ENCODE results near the gene DTNB.

Gene DTNB

DNA sequence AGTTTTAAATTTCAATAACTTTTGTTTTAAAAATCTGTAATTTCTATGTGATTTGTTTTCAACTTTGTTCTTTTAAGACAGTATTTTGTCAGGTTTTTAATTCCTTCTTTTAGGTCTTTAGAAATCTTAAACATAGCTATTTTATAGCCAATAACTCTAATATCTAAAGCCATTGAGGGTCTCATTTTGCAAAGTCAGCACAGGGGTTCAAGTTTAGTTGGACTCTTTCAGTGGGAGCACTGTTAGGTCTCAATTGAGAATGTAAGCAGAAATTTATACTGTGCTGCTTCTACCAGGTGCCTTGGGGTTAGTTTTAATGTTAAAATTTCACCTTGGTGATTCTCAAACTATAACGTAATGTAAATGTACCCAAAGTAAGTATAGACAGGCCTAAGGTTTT lies 226.4 kb downstream of the DTNB start:
- DNase-seq (ENCODE audit: extremely low read depth, low read depth) = no peak
- TF ChIP-seq, protein P1, sequence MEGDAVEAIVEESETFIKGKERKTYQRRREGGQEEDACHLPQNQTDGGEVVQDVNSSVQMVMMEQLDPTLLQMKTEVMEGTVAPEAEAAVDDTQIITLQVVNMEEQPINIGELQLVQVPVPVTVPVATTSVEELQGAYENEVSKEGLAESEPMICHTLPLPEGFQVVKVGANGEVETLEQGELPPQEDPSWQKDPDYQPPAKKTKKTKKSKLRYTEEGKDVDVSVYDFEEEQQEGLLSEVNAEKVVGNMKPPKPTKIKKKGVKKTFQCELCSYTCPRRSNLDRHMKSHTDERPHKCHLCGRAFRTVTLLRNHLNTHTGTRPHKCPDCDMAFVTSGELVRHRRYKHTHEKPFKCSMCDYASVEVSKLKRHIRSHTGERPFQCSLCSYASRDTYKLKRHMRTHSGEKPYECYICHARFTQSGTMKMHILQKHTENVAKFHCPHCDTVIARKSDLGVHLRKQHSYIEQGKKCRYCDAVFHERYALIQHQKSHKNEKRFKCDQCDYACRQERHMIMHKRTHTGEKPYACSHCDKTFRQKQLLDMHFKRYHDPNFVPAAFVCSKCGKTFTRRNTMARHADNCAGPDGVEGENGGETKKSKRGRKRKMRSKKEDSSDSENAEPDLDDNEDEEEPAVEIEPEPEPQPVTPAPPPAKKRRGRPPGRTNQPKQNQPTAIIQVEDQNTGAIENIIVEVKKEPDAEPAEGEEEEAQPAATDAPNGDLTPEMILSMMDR (IDR thresholded peaks at IDR 0.05; ENCODE audit: low read depth, low read length) = no peak

DNA sequence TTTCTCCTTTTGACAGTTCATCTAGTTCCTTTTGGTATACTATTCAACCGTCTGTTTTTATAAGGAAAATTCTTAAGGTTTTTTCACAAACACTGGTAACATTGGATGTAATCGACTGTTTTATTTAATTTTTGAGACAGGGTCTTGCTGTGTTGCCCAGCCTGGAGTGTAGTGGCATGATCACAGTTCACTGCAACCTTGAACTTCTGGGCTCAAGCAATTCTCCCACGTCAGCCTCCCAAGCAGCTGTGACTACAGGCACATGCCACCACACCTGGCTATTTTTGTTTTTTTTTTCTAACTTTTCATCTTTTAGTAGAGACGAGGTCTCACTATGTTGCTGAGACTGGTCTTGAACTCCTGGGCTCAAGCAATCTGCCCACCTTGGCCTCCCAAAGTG lies 227.3 kb downstream of the DTNB start:
- no peak for DNase-seq (ENCODE audit: extremely low read depth, low read depth)
- TF ChIP-seq, protein P1 (IDR thresholded peaks at IDR 0.05; ENCODE audit: low read depth, low read length) = no peak

- DNase-seq (ENCODE audit: extremely low read depth, low read depth) = no peak
- TF ChIP-seq, protein P1 (IDR thresholded peaks at IDR 0.05; ENCODE audit: low read depth, low read length) = no peak
These were observed 227.9 kb downstream of the DTNB start for GRCh38 chr2:25445464-25445863.

- no peak for DNase-seq (ENCODE audit: extremely low read depth, low read depth)
- TF ChIP-seq, protein P1 (IDR thresholded peaks at IDR 0.05; ENCODE audit: low read depth, low read length) = no peak
These were observed 228.6 kb downstream of the DTNB start for GRCh38 chr2:25444608-25445270.

DNA sequence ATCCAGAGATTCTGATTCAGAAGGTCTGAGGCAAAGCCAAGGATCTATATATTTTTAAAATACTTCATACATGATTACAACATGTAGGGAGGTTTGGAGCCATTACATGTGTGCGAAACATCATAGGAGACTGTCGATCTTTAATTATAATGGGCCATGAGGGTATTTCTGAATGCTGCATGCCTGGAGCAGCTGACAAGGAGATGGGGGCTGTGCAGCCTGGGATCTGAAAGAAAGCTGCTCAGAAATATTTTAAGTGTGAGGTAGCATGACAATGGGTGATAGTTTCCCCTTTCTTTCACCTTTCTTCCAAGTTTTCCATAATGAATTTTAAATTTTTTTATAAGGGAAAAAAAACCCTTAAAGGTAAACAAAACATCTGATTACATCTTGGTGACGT lies 229.6 kb downstream of the DTNB start:
- DNase-seq (ENCODE audit: extremely low read depth, low read depth) = no peak
- TF ChIP-seq, protein P1 (IDR thresholded peaks at IDR 0.05; ENCODE audit: low read depth, low read length) = no peak

DNA sequence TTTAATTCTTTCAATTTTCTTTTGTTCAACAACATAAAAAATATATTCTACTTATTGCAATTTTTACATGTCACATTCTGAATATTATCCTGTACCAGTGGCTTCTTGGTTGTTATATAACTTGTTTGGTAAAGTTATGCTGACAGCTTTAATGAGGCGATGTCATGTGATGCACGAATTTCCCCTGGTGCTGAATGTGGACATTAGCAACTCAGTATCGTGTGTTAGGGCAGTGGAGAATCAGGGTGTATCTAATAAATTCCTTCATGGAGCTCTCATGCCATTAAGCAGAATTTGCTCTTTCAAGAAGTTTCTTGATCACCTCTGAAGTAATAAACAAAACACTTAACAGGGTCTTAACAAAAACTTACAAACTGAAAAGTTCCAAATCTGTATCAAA lies 232.0 kb downstream of the DTNB start:
- no peak for DNase-seq (ENCODE audit: extremely low read depth, low read depth)

DNA sequence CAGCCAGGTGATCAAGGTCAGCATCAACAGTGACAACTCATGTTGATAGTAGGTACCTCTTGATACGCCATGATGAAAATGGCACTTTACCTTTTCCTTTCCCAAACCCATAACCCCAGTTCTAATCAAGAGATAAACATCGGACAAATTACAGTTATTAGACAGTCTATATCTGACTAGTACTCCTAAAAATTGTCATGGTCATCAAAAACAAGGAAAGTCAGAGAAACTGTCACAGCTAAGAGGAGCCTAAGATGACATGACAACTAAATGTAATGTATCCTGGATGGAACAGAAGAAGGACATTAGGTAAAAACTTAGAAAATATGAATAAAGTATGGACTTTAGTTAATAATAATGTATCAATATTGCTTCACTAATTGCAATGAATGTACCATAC lies 234.6 kb downstream of the DTNB start:
- TF ChIP-seq, protein P1 (IDR thresholded peaks at IDR 0.05; ENCODE audit: low read depth, low read length) = no peak
- no peak for DNase-seq (ENCODE audit: extremely low read depth, low read depth)

More for the DNA sequence above, 232.0 kb downstream of the DTNB start:
- TF ChIP-seq, protein P1 (IDR thresholded peaks at IDR 0.05; ENCODE audit: low read depth, low read length) = no peak
